ENCODE data around the gene FKBP11. TPM values are rescaled to one million over a fixed set of nuclear protein-coding genes. Genes with fewer than 3 reads are reported as not detected.

The FKBP11 gene
- total and polyA plus RNA-seq, 2 of the 8 experiments (the other 6 are each of a cell fraction or from before 2014, with no cell fraction given): 45.7 to 65.1 TPM

DNA sequence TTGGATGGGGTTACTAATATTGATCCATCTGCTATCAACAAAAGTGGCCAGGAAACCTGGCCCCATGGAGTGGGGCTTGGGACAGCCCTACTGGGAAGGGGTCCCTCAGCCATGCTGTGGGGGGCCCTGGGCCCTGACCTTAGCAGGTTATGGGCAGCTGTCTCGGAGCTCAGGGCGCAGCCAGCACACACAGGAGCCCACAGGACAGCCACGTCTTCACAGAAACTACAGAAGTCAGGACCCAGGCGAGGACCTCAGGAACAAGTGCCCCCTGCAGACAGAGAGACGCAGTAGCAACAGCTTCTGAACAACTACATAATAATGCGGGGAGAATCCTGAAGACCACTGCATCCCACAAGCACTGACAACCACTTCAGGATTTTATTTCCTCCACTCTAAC is 11.9 kb upstream of the FKBP11 start:
- H4K20me1 ChIP-seq (replicated peaks in 1 of 2; ENCODE audit: control insufficient read depth in 1 of 2, insufficient read depth in 2 of 2, low read length in 2 of 2): peaks cover 14 to 31% of the 10 kb centered on the region in 2 experiments
- CTCF ChIA-PET (ENCODE audit: partially characterized antibody): interaction anchor here (0.6 to 20.2 kb wide), 24 partner anchors 12 to 113 kb away, joined by 3 to 280 read pairs (median 6); partner anchors contain the start of genes ARF3, DDN, DDX23 and FKBP11

More for the DNA sequence above, 11.9 kb upstream of the FKBP11 start:
- no peak overlapping the region for H2BK5ac ChIP-seq (ENCODE audit: low read depth, low read length)
- TF ChIP-seq SRF (IDR thresholded peaks at IDR 0.05; ENCODE audit: low read depth, low read length) (no peak), KDM1A (IDR thresholded peaks at IDR 0.05; ENCODE audit: borderline replicate concordance, low read length) (no peak), CREB1 (IDR thresholded peaks at IDR 0.05) (no peak), RAD21 (IDR thresholded peaks at IDR 0.05 in 1 of 2, conservative IDR thresholded peaks at IDR 0.05 in 1 of 2; ENCODE audit: low read depth in 2 of 2, low read length in 2 of 2) (peak; percentile 22 to 35; a peak in 3 of 4 replicates)
- TF ChIP-seq, protein P1, sequence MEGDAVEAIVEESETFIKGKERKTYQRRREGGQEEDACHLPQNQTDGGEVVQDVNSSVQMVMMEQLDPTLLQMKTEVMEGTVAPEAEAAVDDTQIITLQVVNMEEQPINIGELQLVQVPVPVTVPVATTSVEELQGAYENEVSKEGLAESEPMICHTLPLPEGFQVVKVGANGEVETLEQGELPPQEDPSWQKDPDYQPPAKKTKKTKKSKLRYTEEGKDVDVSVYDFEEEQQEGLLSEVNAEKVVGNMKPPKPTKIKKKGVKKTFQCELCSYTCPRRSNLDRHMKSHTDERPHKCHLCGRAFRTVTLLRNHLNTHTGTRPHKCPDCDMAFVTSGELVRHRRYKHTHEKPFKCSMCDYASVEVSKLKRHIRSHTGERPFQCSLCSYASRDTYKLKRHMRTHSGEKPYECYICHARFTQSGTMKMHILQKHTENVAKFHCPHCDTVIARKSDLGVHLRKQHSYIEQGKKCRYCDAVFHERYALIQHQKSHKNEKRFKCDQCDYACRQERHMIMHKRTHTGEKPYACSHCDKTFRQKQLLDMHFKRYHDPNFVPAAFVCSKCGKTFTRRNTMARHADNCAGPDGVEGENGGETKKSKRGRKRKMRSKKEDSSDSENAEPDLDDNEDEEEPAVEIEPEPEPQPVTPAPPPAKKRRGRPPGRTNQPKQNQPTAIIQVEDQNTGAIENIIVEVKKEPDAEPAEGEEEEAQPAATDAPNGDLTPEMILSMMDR (IDR thresholded peaks at IDR 0.05; ENCODE audit: control extremely low read depth in 1 of 3, insufficient read depth in 1 of 3, low read depth in 1 of 3, low read length in 3 of 3): peak; percentile 59 to 63 (median 60)
- DNase-seq (ENCODE audit: low read depth in 1 of 2, low spot score in 2 of 2) (peak in 1 of 2 experiments; percentile 49), FAIRE-seq (no peak)
- POLR2A ChIA-PET (ENCODE audit: partially characterized antibody): interaction anchor here (0.8 to 8.6 kb wide), 14 partner anchors 8 to 130 kb away, joined by 3 to 49 read pairs (median 4); partner anchors contain the start of genes ARF3, DDX23, FKBP11 and RND1
- no peak overlapping the region for H3K23ac ChIP-seq (ENCODE audit: insufficient read length)
- no peak overlapping the region for H2AFZ ChIP-seq (ENCODE audit: low read length)
- no peak overlapping the region for H3K27ac ChIP-seq (ENCODE audit: low read depth, low read length)
- peaks cover 33 to 77% (median 55%) of the 10 kb centered on the region in 4 experiments for H3K36me3 ChIP-seq (ENCODE audit: control insufficient read depth in 2 of 4, insufficient read depth in 4 of 4, low read length in 3 of 4)
- H3K79me2 ChIP-seq (ENCODE audit: control insufficient read depth in 1 of 2, insufficient read depth in 2 of 2, low read length in 2 of 2): peaks cover 0 to 12% of the 10 kb centered on the region in 2 experiments; a peak in 2 of 4 replicates
- 69% methylated on average over 6 of the region's 6 CpGs; no CpG with 5 or more reads in 1 of the 2 experiments for WGBS, 2 experiments (ENCODE audit: extremely low coverage in 1 of 2, insufficient coverage in 1 of 2, insufficient read length in 1 of 2, insufficient replicate concordance in 2 of 2, low coverage in 1 of 2, low lambda C conversion rate in 2 of 2, missing lambda C conversion rate in 1 of 2)
- H3K79me1 ChIP-seq (ENCODE audit: low read depth, low read length): no peaks in the 10 kb centered on the region
- H2BK12ac ChIP-seq (ENCODE audit: low read depth, low read length): no peak overlapping the region
- no peak overlapping the region for H3K18ac ChIP-seq (ENCODE audit: extremely low read depth, low read length)
- H4K8ac ChIP-seq (ENCODE audit: extremely low read depth, insufficient read depth, low read length): no peak overlapping the region
- H3K4ac ChIP-seq (replicated peaks; ENCODE audit: insufficient read length, low read depth, low read length): no peak overlapping the region
- H3K27me3 ChIP-seq (replicated peaks in 1 of 4; ENCODE audit: control insufficient read depth in 3 of 4, extremely low read depth in 1 of 4, insufficient read depth in 3 of 4, low read length in 3 of 4): no peaks in the 10 kb centered on the region
- no peak overlapping the region for H2BK15ac ChIP-seq (ENCODE audit: low read length)
- H4K91ac ChIP-seq (replicated peaks; ENCODE audit: insufficient read length, low read length): no peak overlapping the region
- no peak overlapping the region for H3K56ac ChIP-seq (replicated peaks; ENCODE audit: insufficient read length, low read depth, low read length)
- H3K9me3 ChIP-seq (ENCODE audit: insufficient read depth in 2 of 2, low read depth in 1 of 2, low read length in 1 of 2): no peaks in the 10 kb centered on the region
- no peak overlapping the region for H3K9ac ChIP-seq (replicated peaks in 1 of 4; ENCODE audit: extremely low read depth in 1 of 4, low read depth in 3 of 4, low read length in 3 of 4)
- H3K23me2 ChIP-seq (ENCODE audit: low read depth, low read length): no peaks in the 10 kb centered on the region
- H3K14ac ChIP-seq (ENCODE audit: insufficient read length): no peak overlapping the region
- no peaks in the 10 kb centered on the region for H3K4me1 ChIP-seq (replicated peaks in 1 of 4; ENCODE audit: control insufficient read depth in 3 of 4, insufficient read depth in 4 of 4, low read length in 3 of 4)
- no peak overlapping the region for H3K4me2 ChIP-seq (ENCODE audit: insufficient read depth in 1 of 2, low read depth in 2 of 2, low read length in 2 of 2)
- no peak overlapping the region for H2AK5ac ChIP-seq (ENCODE audit: low read depth, low read length)
- no peak overlapping the region for H4K5ac ChIP-seq (ENCODE audit: insufficient read length, low read depth, low read length)
- H2BK20ac ChIP-seq (ENCODE audit: low read length): no peak overlapping the region
- no peak overlapping the region for H2BK120ac ChIP-seq (replicated peaks; ENCODE audit: low read depth, low read length)
- H3K4me3 ChIP-seq (ENCODE audit: extremely low read depth in 1 of 4, insufficient read depth in 2 of 4, low read depth in 3 of 4, low read length in 4 of 4): no peak overlapping the region

Measured in H1 (cell line).